Measurements from ENCODE around the gene CTNNA2. TPM values are rescaled to one million over a fixed set of nuclear protein-coding genes. Genes with fewer than 3 reads are reported as not detected.

CTNNA2 gene
- total RNA-seq, 1 donor from 2014 or later = 2.9 TPM

DNA sequence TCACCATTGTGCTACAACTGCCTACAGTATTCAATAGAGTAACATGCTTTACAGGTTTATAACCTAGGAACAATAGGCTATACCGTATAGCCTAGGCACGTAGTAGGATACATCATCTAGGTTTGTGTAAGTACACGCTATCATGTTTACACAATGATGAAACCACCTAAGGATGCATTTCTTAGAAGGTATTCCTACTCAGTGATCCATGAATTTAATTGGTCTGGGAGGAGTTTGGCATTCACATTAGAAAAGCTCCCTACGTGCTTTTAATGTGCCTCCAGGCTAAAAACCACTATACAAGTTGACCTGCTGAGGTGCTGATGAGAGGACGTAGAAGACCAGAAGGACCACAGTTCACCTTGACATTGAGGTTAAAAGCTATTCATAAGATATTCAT is 946.2 kb downstream of the CTNNA2 start:
- Histone ChIP-seq H3K4me3 (no peak overlapping the region), H3K9me3 (no peaks in the 10 kb centered on the region), H3K36me3 (no peaks in the 10 kb centered on the region), H3K4me1 (no peaks in the 10 kb centered on the region), H3K27me3 (no peaks in the 10 kb centered on the region), H3K27ac (no peak overlapping the region)
- no peak for DNase-seq (ENCODE audit: extremely low spot score in 2 of 2)
- intact Hi-C loops (cut with DNase I) = no loop called here
- no peak for TF ChIP-seq POLR2A (IDR thresholded peaks at IDR 0.05)

DNA sequence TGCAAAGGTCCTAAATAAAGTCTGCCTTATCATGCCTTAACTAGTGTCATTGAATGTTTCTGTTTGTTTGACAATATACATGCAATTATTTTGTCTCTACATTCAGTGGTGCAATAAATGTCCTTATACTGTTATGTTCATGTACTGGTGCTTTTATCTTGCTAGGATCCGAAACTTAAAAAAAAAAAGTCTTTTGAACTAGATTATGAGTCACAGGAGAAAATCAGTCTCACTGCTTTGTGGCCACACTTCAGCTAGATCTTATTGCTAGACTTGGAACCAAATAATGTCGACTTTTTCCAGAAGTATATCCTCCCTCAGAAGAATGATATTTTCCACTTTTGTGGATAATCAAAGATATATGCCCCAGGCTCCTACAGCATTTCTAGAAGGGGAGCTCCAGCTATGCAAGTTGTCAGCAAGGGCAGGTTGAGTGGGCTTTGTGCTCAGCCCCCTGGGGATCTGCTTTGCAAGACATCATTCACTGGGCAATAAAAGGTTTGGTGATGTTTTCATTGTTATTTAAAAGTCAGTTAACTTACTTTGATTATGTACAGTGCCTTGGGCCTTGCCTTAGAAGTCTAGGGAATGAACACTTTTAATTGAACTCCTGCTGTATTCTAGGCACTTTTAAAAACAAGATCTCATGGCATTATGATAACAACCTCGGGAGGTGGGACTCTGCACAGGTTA is 948.8 kb downstream of the CTNNA2 start:
- H3K4me1 ChIP-seq = no peaks in the 10 kb centered on the region
- no peaks in the 10 kb centered on the region for H3K9me3 ChIP-seq
- TF ChIP-seq POLR2AphosphoS5 (IDR thresholded peaks at IDR 0.05; ENCODE audit: insufficient read depth in 1 of 2, low read depth in 1 of 2) = no peak
- TF ChIP-seq, protein P1, sequence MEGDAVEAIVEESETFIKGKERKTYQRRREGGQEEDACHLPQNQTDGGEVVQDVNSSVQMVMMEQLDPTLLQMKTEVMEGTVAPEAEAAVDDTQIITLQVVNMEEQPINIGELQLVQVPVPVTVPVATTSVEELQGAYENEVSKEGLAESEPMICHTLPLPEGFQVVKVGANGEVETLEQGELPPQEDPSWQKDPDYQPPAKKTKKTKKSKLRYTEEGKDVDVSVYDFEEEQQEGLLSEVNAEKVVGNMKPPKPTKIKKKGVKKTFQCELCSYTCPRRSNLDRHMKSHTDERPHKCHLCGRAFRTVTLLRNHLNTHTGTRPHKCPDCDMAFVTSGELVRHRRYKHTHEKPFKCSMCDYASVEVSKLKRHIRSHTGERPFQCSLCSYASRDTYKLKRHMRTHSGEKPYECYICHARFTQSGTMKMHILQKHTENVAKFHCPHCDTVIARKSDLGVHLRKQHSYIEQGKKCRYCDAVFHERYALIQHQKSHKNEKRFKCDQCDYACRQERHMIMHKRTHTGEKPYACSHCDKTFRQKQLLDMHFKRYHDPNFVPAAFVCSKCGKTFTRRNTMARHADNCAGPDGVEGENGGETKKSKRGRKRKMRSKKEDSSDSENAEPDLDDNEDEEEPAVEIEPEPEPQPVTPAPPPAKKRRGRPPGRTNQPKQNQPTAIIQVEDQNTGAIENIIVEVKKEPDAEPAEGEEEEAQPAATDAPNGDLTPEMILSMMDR (IDR thresholded peaks at IDR 0.05) = no peak
- no peak for TF ChIP-seq POLR2A (IDR thresholded peaks at IDR 0.05)
- no peaks in the 10 kb centered on the region for H3K36me3 ChIP-seq
- intact Hi-C loops (cut with DNase I) = no loop called here
- no peaks in the 10 kb centered on the region for H3K27me3 ChIP-seq
- H3K4me3 ChIP-seq = no peak overlapping the region
- no peak for DNase-seq (ENCODE audit: extremely low spot score in 2 of 2)
- H3K27ac ChIP-seq = no peak overlapping the region

DNA sequence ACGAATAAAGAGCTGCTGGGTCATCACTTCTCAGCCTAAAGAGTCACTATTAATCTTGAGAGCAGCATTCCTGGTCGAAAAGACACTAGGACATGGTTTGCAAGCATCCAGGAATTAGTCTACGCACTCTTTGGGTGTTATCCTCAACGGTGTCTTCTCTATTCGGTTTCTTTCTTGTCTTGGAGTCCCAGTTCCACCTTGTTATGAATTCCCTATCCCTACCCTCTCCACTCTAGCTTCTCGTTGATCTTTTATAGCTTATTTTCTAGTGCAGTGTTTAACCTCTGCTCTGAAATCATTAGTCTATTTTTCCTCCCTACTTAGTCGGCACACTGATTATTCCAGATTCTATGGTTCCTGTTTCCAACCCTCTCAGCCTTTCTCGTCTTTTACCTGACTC is 949.8 kb downstream of the CTNNA2 start:
- H3K27me3 ChIP-seq = no peaks in the 10 kb centered on the region
- no peak overlapping the region for H3K4me3 ChIP-seq
- no peak overlapping the region for H3K27ac ChIP-seq
- no peaks in the 10 kb centered on the region for H3K36me3 ChIP-seq
- no peaks in the 10 kb centered on the region for H3K9me3 ChIP-seq
- intact Hi-C loops (cut with DNase I) = no loop called here
- no peaks in the 10 kb centered on the region for H3K4me1 ChIP-seq
- DNase-seq (ENCODE audit: extremely low spot score in 2 of 2) = no peak
- TF ChIP-seq POLR2A (IDR thresholded peaks at IDR 0.05) (no peak), POLR2AphosphoS5 (IDR thresholded peaks at IDR 0.05; ENCODE audit: insufficient read depth in 1 of 2, low read depth in 1 of 2) (no peak)
- TF ChIP-seq, protein P1 (IDR thresholded peaks at IDR 0.05) = no peak

DNA sequence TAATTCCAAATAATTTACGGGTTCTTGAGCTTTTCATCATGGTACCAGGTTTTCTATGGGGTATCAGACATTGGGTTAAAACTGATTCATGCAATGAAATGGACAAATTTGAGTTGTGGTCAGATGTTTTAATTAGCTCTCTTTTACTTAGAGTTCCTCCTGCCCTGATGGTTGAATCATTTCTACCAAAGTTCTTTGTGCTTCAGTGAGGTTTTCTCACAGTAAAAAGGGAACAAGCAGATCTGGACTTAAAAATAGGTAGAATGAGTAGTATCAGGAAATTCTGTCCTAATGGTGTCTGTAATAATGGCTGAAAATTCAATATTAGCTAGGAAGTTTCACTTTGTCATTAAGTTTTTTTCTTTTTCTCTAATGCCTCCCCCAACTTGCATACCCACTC is 951.4 kb downstream of the CTNNA2 start:
- Histone ChIP-seq H3K9me3 (no peaks in the 10 kb centered on the region), H3K4me3 (no peak overlapping the region), H3K27ac (no peak overlapping the region), H3K27me3 (no peaks in the 10 kb centered on the region), H3K36me3 (no peaks in the 10 kb centered on the region), H3K4me1 (no peaks in the 10 kb centered on the region)
- no peak for DNase-seq (ENCODE audit: extremely low spot score in 2 of 2)
- intact Hi-C loops (cut with DNase I) = no loop called here
- TF ChIP-seq POLR2A (IDR thresholded peaks at IDR 0.05) (no peak), POLR2AphosphoS5 (IDR thresholded peaks at IDR 0.05; ENCODE audit: insufficient read depth in 1 of 2, low read depth in 1 of 2) (no peak)
- TF ChIP-seq, protein P1 (IDR thresholded peaks at IDR 0.05) = no peak

DNA sequence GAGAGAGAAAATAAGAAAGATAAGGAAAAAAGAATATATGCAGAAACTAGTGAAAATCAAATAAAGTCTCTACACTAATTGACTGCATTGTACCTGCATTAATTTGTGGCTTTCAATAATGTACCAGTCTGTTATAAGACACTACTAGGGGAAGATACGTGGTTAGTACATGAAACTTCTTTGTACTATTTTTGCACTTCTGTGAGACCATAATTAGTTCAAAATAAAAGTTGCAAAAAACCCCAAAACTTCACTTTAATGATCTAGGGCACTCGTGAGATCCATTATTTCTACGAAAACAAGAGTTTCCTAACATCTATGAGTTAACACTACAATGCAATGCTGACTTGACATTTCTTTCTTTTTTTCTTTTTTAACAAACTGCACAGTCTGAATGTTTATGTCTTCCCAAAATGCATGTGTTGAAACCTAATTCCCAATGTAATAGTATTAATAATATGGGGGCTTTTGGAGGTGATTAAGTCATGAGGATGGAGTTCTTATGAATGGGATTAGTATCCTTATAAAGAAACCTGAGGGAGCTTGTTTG is 954.5 kb downstream of the CTNNA2 start:
- TF ChIP-seq POLR2AphosphoS5 (IDR thresholded peaks at IDR 0.05; ENCODE audit: insufficient read depth in 1 of 2, low read depth in 1 of 2) = no peak
- TF ChIP-seq, protein P1 (IDR thresholded peaks at IDR 0.05) = no peak
- TF ChIP-seq POLR2A (IDR thresholded peaks at IDR 0.05) = no peak
- Histone ChIP-seq H3K9me3 (no peaks in the 10 kb centered on the region), H3K27ac (no peak overlapping the region), H3K4me1 (no peaks in the 10 kb centered on the region), H3K27me3 (no peaks in the 10 kb centered on the region), H3K4me3 (no peak overlapping the region), H3K36me3 (no peaks in the 10 kb centered on the region)
- no peak for DNase-seq (ENCODE audit: extremely low spot score in 2 of 2)
- intact Hi-C loops (cut with DNase I) = no loop called here

Measured in vagina (tissue), 2 donors.